NCI-H146 (cell line): ENCODE results near the gene LRFN3.
"Not testable (repeated sequence)": the region's sequence is repeated elsewhere in the genome, so short reads cannot be mapped to it uniquely, and the experiment has no call there.

ENCODE experiments used
- DNase-seq: peaks from one replicate; lab custom pipeline; 2025; lab: John Stamatoyannopoulos, UW

Gene LRFN3

GRCh38 chr19:35939307-35940077 lies 3.3 kb downstream of the LRFN3 start:
- DNase-seq, result no peak

- no peak for DNase-seq
Observed at GRCh38 chr19:35940078-35940775, 4.1 kb downstream of the LRFN3 start.

GRCh38 chr19:35940839-35941238 lies 4.7 kb downstream of the LRFN3 start:
- DNase-seq, result no peak

- DNase-seq, result no peak
Observed at GRCh38 chr19:35942235-35942634, 6.1 kb downstream of the LRFN3 start.

DNA sequence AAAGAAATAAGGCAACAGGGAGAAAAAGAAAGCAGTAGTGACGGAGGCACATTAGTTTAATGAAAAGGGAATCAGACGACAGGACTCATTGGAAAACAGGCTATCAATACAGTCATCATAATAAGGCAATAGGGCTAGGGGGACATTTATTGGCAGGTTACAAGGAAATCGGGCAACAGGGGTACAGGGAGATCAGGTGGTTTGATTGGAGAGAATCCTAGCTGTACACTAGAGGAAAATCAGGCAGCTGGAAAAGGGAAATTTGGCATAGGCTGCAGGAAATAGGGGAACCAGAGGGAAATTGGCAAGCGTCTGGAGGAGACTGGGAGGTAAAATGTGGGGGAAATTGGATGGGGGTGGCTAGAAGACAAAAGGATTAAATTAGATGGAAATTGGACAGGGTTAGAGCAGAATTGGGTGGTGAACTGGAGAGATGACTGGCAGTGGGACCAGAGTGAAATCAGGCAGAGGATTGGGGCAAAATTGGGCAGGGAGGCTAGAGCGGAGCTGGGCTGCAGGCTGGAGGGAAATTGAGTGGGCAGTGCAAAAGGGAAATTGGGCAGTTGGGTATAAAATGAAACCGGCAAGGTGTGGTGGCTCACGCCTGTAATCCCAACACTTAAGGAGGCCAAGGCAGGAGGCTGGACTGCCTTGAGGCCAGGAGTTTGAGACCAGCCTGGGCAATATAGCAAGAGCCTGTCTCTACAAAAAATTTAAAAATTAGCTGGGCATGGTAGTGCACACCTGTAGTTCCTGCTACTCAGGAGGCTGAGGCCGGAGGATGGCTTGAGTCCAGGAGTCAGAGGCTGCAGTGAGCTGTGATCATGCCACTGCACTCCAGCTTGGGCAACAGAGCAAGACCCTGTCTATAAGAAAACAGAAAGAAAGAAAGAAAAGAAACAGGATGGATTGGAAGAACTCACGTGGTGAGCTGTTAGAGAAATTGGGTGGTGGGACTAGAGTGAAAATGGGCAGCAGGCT lies 7.4 kb downstream of the LRFN3 start:
- DNase-seq, result no peak

- no peak for DNase-seq
Observed at GRCh38 chr19:35944556-35944955, 8.4 kb downstream of the LRFN3 start.

- no peak for DNase-seq
Observed at GRCh38 chr19:35945121-35945790, 9.1 kb downstream of the LRFN3 start.

GRCh38 chr19:35946203-35946602 lies 10.0 kb downstream of the LRFN3 start:
- DNase-seq, result no peak

DNA sequence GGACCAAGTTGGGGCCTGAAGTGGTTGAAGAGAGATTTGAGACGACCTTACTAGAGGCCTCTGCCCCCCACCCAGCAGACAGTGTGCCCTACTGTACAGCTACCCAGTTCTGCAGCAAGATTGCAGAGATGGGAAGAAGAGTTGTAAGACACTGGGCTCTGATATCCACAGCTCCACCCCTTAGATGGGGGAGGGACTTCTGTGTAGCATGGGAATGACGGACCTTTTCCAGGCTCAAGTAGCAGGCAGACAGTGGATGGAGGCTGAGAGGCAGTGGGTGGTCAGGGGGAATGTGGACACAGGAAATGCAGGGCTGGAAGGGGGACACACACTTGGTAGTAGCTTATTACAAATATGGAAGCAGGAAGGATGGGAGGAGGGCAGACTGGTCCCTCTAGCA lies 13.0 kb downstream of the LRFN3 start:
- DNase-seq, result no peak

GRCh38 chr19:35955881-35956634 lies 19.9 kb downstream of the LRFN3 start:
- no peak for DNase-seq

- not testable (repeated sequence) for DNase-seq
Observed at GRCh38 chr19:35957411-35957810, 21.2 kb downstream of the LRFN3 start.

DNA sequence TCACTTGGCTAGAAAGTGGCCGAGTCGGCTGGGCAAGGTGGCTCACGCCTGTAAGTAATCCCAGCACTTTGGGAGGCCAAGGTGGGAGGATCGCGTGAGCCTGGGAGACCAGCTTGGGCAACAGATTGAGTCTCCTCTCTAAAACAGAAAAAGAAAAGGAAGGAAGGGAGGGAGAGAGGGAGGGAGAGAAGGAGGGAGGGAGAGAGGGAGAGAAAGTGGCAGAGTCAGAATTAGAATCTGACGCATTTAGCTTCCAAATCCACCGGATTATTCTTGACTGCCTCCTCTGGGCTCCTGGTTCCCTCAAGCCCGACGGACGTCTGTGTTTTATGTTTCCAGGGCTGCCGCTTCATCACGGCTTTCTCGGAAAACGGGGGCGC lies 22.5 kb downstream of the LRFN3 start:
- no peak for DNase-seq

- DNase-seq, result no peak
Observed at GRCh38 chr19:35959040-35959967, 23.1 kb downstream of the LRFN3 start.

- peak; percentile 59 for DNase-seq
Observed at GRCh38 chr19:35959968-35960320, 23.8 kb downstream of the LRFN3 start.

DNA sequence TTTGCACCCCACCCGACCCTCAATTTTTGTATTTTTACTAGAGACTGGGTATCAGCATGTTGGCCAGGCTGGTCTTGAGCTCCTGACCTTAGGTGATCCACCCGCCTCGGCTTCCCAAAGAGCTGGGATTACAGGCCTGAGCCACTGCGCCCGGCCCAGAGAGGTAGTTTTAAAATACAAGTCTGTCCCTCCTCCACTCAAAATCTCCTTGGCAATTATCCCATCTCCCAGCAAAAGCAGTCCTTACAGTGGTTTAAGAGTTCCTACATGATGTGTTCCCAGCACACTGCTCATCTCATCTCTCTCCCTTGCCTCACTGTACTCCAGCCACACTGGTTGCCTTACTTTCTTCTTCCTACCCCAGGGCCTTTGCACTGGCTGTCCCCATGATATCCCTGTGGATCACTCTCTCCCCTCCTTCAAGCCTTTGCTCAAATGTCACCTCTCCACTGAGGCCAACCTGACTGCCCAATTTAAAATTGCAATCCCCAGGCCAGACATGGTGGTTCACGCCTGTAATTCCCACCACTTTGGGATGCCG lies 24.3 kb downstream of the LRFN3 start:
- DNase-seq, result no peak

- DNase-seq, result no peak
Observed at GRCh38 chr19:35963514-35963913, 27.3 kb downstream of the LRFN3 start.

DNA sequence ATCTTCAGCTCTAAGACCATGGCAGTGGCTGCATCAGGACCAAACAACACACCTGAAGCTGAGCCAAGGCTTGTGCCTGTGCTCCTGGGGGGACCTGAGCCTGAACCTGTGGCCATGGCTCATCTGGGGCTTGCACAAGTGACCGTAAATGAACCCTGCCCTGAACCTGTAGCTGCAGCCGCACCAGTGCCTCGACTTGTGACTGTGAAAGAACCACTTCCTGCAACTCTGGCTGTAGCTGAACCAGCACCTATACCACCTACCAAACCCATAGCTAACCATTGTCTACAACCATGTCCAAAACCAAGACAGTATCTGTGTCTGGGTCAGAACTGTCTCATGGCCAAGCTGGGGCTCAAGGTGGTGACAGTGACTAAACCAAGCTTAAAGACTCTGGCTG lies 30.6 kb downstream of the LRFN3 start:
- DNase-seq, result no peak

DNA sequence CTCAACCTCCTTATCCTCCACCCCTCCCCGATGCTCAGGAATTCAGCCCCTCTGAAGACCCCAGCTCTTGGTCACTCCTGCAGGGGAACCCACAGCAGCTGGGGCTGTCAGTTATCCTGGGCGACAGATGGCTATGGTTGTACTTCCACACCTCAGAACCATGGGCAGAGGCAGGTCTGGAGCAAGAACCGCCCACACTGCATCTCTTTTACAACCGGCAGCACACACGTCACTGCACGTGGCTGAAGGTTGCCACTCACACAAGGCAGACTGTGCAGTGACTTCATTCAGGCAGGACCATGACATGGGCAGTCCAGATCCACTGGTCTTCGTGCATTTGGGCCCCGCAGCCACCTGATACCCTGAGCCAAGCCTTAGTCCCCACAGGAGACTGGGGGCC lies 37.3 kb downstream of the LRFN3 start:
- no peak for DNase-seq

GRCh38 chr19:35975608-35976214 lies 39.5 kb downstream of the LRFN3 start:
- no peak for DNase-seq
